PC-9 (cell line): ENCODE measurements around the gene VAV2. TPM values are rescaled to one million over a fixed set of nuclear protein-coding genes. Genes with fewer than 3 reads are reported as not detected.

Experiments used
- BruUV-seq: library from RNA; stranded (reverse); fragments of 400-500 nt; replicated peaks from 2 replicates; lab custom pipeline; 2021; lab: Mats Ljungman, UMichigan
- CTCF ChIA-PET: fragments of 300-600 bp; sonication (Branson Sonifier 250); formaldehyde crosslinking; loops from one replicate; lab custom pipeline; 2022; ENCODE audit warnings: antibody characterized with exemption; lab: Charles Lee
- POLR2A ChIA-PET: fragments of 300-600 bp; sonication (Branson Sonifier 250); formaldehyde crosslinking; loops from one replicate; lab custom pipeline; 2022; ENCODE audit warnings: antibody characterized with exemption; ENCODE audit not compliant: unreplicated experiment; lab: Charles Lee
- DNase-seq, 2 experiments: peaks; one replicate each; pipeline versions ENCODE4 v3.0.0 to v3.0.0-alpha.2; 2015 to 2022; ENCODE audit warnings: mixed read lengths in 1 of 2
- H2AFZ ChIP-seq: fragments of 200-600 bp; sonication (generic); 2 replicates; pipeline ENCODE4 v1.8.1; 2017; ENCODE audit warnings: antibody characterized with exemption
- H3F3A ChIP-seq: fragments of 200-600 bp; sonication (generic); 2 replicates; pipeline ENCODE4 v1.8.1; 2017; ENCODE audit warnings: antibody characterized with exemption, mild to moderate bottlenecking, low read depth; ENCODE audit not compliant: insufficient read depth
- H3K27ac ChIP-seq: fragments of 200-600 bp; sonication (generic); 2 replicates; pipeline ENCODE4 v1.6.1; 2016; ENCODE audit warnings: mixed run types
- H3K27me3 ChIP-seq: fragments of 200-600 bp; sonication (generic); 2 replicates; pipeline ENCODE4 v1.6.1; 2016; ENCODE audit warnings: low read depth, mixed run types; ENCODE audit not compliant: insufficient read depth
- H3K36me3 ChIP-seq: fragments of 200-600 bp; sonication (generic); 2 replicates; pipeline ENCODE4 v1.6.1; 2016; ENCODE audit warnings: low read depth, mixed run types
- H3K4me1 ChIP-seq: fragments of 200-600 bp; sonication (generic); replicated peaks from 2 replicates; pipeline ENCODE4 v1.6.1; 2016; ENCODE audit warnings: mixed run types; ENCODE audit not compliant: insufficient read depth
- H3K4me2 ChIP-seq: fragments of 200-600 bp; sonication (generic); 2 replicates; pipeline ENCODE4 v1.6.1; 2017; ENCODE audit warnings: mixed run types
- H3K4me3 ChIP-seq: fragments of 200-600 bp; sonication (generic); 2 replicates; pipeline ENCODE4 v1.6.1; 2016; ENCODE audit warnings: mixed run types
- H3K79me2 ChIP-seq: fragments of 200-600 bp; sonication (generic); 2 replicates; pipeline ENCODE4 v1.6.1; 2017; ENCODE audit warnings: low read depth, mixed run types
- H3K9me2 ChIP-seq: fragments of 200-600 bp; sonication (generic); 2 replicates; pipeline ENCODE4 v1.8.1; 2017; ENCODE audit warnings: mild to moderate bottlenecking; ENCODE audit not compliant: insufficient read depth
- H3K9me3 ChIP-seq: fragments of 200-600 bp; sonication (generic); 2 replicates; pipeline ENCODE4 v1.8.1; 2016; ENCODE audit warnings: low read depth; ENCODE audit not compliant: insufficient read depth
- H4K20me1 ChIP-seq: fragments of 200-600 bp; sonication (generic); 2 replicates; pipeline ENCODE4 v1.8.1; 2017; ENCODE audit not compliant: insufficient read depth
- CTCF ChIP-seq: fragments of 200-600 bp; sonication (generic); conservative IDR thresholded peaks from 2 replicates; pipeline ENCODE4 v1.6.1; 2017; ENCODE audit warnings: mixed run types, antibody characterized with exemption, mild to moderate bottlenecking, moderate library complexity
- EZH2 ChIP-seq: fragments of 200-600 bp; sonication (generic); IDR thresholded peaks from 2 replicates; pipeline ENCODE4 v1.8.0; 2017; ENCODE audit warnings: antibody characterized with exemption, low read depth
- intact Hi-C: fragments of 100-400 bp; cut with micrococcal nuclease; formaldehyde crosslinking; loops from one replicate; pipeline ENCODE4 v1.10.0; 2022; ENCODE audit not compliant: unreplicated experiment
- total RNA-seq: library from RNA; stranded (reverse); gene quantifications from 2 replicates; pipeline ENCODE4 v1.2.3, GENCODE V29; 2021

The VAV2 gene
- total RNA-seq, 1 experiment from 2014 or later: 36.5 TPM

GRCh38 chr9:133727876-133728441 lies 264.2 kb downstream of the VAV2 start:
- POLR2A ChIA-PET: no interaction called here
- CTCF ChIA-PET: interaction anchor here (1.0 kb wide), 1 partner anchor 266 kb away, joined by 3 read pairs; no protein-coding TSS in a partner anchor
- no peaks in the 10 kb centered on the region for H3K9me3 ChIP-seq
- H3K4me3 ChIP-seq: no peak overlapping the region
- H3K36me3 ChIP-seq: no peaks in the 10 kb centered on the region
- H3K4me1 ChIP-seq: no peaks in the 10 kb centered on the region
- intact Hi-C loops: loop anchor here (1.0 kb wide), 1 partner anchor 266 kb away; no protein-coding TSS in a partner anchor
- no TSS peak for BruUV-seq
- H3K79me2 ChIP-seq: no peaks in the 10 kb centered on the region
- no peak overlapping the region for H2AFZ ChIP-seq
- no peaks in the 10 kb centered on the region for H4K20me1 ChIP-seq
- no peak overlapping the region for H3K27ac ChIP-seq
- H3K9me2 ChIP-seq: no peaks in the 10 kb centered on the region
- DNase-seq: no peak
- no peaks in the 10 kb centered on the region for H3F3A ChIP-seq
- peaks cover 89% of the 10 kb centered on the region for H3K27me3 ChIP-seq
- H3K4me2 ChIP-seq: no peak overlapping the region
- no peak for TF ChIP-seq CTCF
- TF ChIP-seq EZH2: no peak

GRCh38 chr9:133727277-133727875 lies 264.7 kb downstream of the VAV2 start:
- H3K4me2 ChIP-seq: no peak overlapping the region
- H4K20me1 ChIP-seq: no peaks in the 10 kb centered on the region
- peaks cover 92% of the 10 kb centered on the region for H3K27me3 ChIP-seq
- H3K9me3 ChIP-seq: no peaks in the 10 kb centered on the region
- no peak overlapping the region for H2AFZ ChIP-seq
- H3F3A ChIP-seq: no peaks in the 10 kb centered on the region
- DNase-seq: peak in 1 of 2 experiments; percentile 34
- no peaks in the 10 kb centered on the region for H3K36me3 ChIP-seq
- H3K79me2 ChIP-seq: no peaks in the 10 kb centered on the region
- POLR2A ChIA-PET: no interaction called here
- H3K9me2 ChIP-seq: no peaks in the 10 kb centered on the region
- BruUV-seq: no TSS peak
- intact Hi-C loops: loop anchor here (1.0 kb wide), 1 partner anchor 267 kb away; no protein-coding TSS in a partner anchor
- TF ChIP-seq EZH2: no peak
- 0 out of 2 replicates have a peak, but pooled peaks have one; percentile 16 for TF ChIP-seq CTCF
- CTCF ChIA-PET: interaction anchor here (0.8 to 1.0 kb wide), 2 partner anchors 195 to 267 kb away, joined by 3 read pairs; no protein-coding TSS in a partner anchor
- no peaks in the 10 kb centered on the region for H3K4me1 ChIP-seq
- H3K4me3 ChIP-seq: no peak overlapping the region
- no peak overlapping the region for H3K27ac ChIP-seq

- Histone ChIP-seq H3K79me2 (no peaks in the 10 kb centered on the region), H3K36me3 (no peaks in the 10 kb centered on the region), H2AFZ (no peak overlapping the region), H4K20me1 (no peaks in the 10 kb centered on the region), H3K9me3 (no peaks in the 10 kb centered on the region), H3K27ac (no peak overlapping the region), H3K4me3 (no peak overlapping the region), H3K4me1 (no peaks in the 10 kb centered on the region), H3F3A (no peaks in the 10 kb centered on the region), H3K4me2 (no peak overlapping the region), H3K27me3 (peaks cover 96% of the 10 kb centered on the region), H3K9me2 (no peaks in the 10 kb centered on the region)
- BruUV-seq: no TSS peak
- intact Hi-C loops: loop anchor here (1.0 kb wide), 3 partner anchors 193 to 319 kb away; no protein-coding TSS in a partner anchor
- POLR2A ChIA-PET: interaction anchor here (0.6 kb wide), 1 partner anchor 611 kb away, joined by 4 read pairs; no protein-coding TSS in a partner anchor
- no peak for TF ChIP-seq EZH2
- TF ChIP-seq CTCF: peak; percentile 66
- CTCF ChIA-PET: interaction anchor here (0.8 to 1.0 kb wide), 2 partner anchors 194 to 268 kb away, joined by 3 read pairs; no protein-coding TSS in a partner anchor
- peak; percentile 44 to 78 for DNase-seq
These were observed 265.5 kb downstream of the VAV2 start for GRCh38 chr9:133726401-133727276.
